Endothelial cell of umbilical vein (primary cell): ENCODE results near the gene FHOD3. TPM values are rescaled to one million over a fixed set of nuclear protein-coding genes. Genes with fewer than 3 reads are reported as not detected.

Experiments used
- BruUV-seq: library from RNA; stranded (reverse); fragments of 400-500 nt; replicated peaks from 2 replicates; lab custom pipeline; 2021; lab: Mats Ljungman, UMichigan
- CTCF ChIA-PET: fragments of 300-600, 350-600 bp; sonication (Branson Sonifier 250); formaldehyde crosslinking; loops from one replicate; lab custom pipeline; 2021; ENCODE audit warnings: antibody characterized with exemption, inconsistent platforms; lab: Charles Lee
- POLR2A ChIA-PET: fragments of 300-600, 350-600 bp; sonication (Branson Sonifier 250); formaldehyde crosslinking; loops from one replicate; lab custom pipeline; 2021; ENCODE audit warnings: antibody characterized with exemption, inconsistent platforms; lab: Charles Lee
- DNase-seq: peaks from one replicate; pipeline ENCODE4 v3.0.0-alpha.2; 2011; ENCODE audit warnings: low read depth, low spot score
- FAIRE-seq: peaks from 2 replicates; lab custom pipeline; 2011; peaks lifted over from hg19 to GRCh38; lab: Jason Lieb, UNC
- H2AFZ ChIP-seq: 2 replicates; pipeline ENCODE4 v1.6.0; 2012; ENCODE audit warnings: low read depth, low read length, control low read depth, inconsistent platforms
- H3K27ac ChIP-seq: 2 replicates; pipeline ENCODE4 v1.5.1; 2011; ENCODE audit warnings: low read depth, mild to moderate bottlenecking, control low read depth, low read length, moderate library complexity; ENCODE audit not compliant: insufficient read depth
- H3K27me3 ChIP-seq, 2 experiments: 2 replicates each; pipeline versions ENCODE4 v1.6.0 to v1.6.1; 2011; ENCODE audit warnings: low read length in 2 of 2, mixed read lengths in 1 of 2; ENCODE audit not compliant: control insufficient read depth in 2 of 2, insufficient read depth in 2 of 2
- H3K36me3 ChIP-seq, 2 experiments: 2 replicates in 1 of 2; 3 replicates in 1 of 2; pipeline ENCODE4 v1.5.1; 2011; ENCODE audit warnings: low read length in 2 of 2, mild to moderate bottlenecking in 1 of 2, moderate library complexity in 1 of 2; ENCODE audit not compliant: control insufficient read depth in 2 of 2, insufficient read depth in 2 of 2; ENCODE audit errors: extremely low read depth in 1 of 2
- H3K4me1 ChIP-seq: 3 replicates; pipeline ENCODE4 v1.5.1; 2011; ENCODE audit warnings: mild to moderate bottlenecking, low read length; ENCODE audit not compliant: control insufficient read depth, insufficient read depth; ENCODE audit errors: extremely low read depth
- H3K4me2 ChIP-seq: 2 replicates; pipeline ENCODE4 v1.6.1; 2011; ENCODE audit warnings: low read length, control low read depth, mixed read lengths; ENCODE audit not compliant: insufficient read depth
- H3K4me3 ChIP-seq, 3 experiments: fragments of 200-600 bp in 1 of 3; sonication (generic), shearing (Covaris generic) in 1 of 3; replicated peaks in 1 of 3; 2 replicates each; pipeline ENCODE4 v1.5.1; 2011 to 2016; ENCODE audit warnings: control low read depth in 3 of 3, low read length in 3 of 3, mild to moderate bottlenecking in 2 of 3, inconsistent platforms in 1 of 3, low read depth in 1 of 3, moderate library complexity in 1 of 3; ENCODE audit not compliant: insufficient read depth in 1 of 3
- H3K79me2 ChIP-seq: 2 replicates; pipeline ENCODE4 v1.6.0; 2012; ENCODE audit warnings: low read length, inconsistent platforms; ENCODE audit not compliant: control insufficient read depth, insufficient read depth
- H3K9ac ChIP-seq: replicated peaks from 2 replicates; pipeline ENCODE3; 2011; ENCODE audit warnings: low read length, control low read depth; ENCODE audit not compliant: insufficient read depth; ENCODE audit errors: extremely low read depth
- H3K9me1 ChIP-seq: replicated peaks from 3 replicates; pipeline ENCODE4 v1.6.0; 2011; ENCODE audit warnings: mild to moderate bottlenecking, low read length; ENCODE audit not compliant: control insufficient read depth, insufficient read depth; ENCODE audit errors: extremely low read depth
- H3K9me3 ChIP-seq: replicated peaks from 2 replicates; pipeline ENCODE4 v1.5.1; 2012; ENCODE audit warnings: low read length, inconsistent platforms; ENCODE audit not compliant: control insufficient read depth, insufficient read depth
- H4K20me1 ChIP-seq: replicated peaks from 2 replicates; pipeline ENCODE3; 2011; ENCODE audit warnings: mild to moderate bottlenecking, low read length; ENCODE audit not compliant: control insufficient read depth, insufficient read depth; ENCODE audit errors: extremely low read depth
- CTCF ChIP-seq, 2 donors: IDR thresholded peaks; 1 replicate in 1 of 2; 2 replicates in 1 of 2; pipeline ENCODE4 v1.5.1; 2011; ENCODE audit warnings: low read length in 2 of 2, mild to moderate bottlenecking in 2 of 2, moderate library complexity in 2 of 2, control low read depth in 1 of 2, inconsistent platforms in 1 of 2, low read depth in 1 of 2; ENCODE audit not compliant: insufficient read depth in 1 of 2; ENCODE audit errors: extremely low read depth in 1 of 2
- EZH2 ChIP-seq: IDR thresholded peaks from 2 replicates; pipeline ENCODE4 v1.6.1; 2012; ENCODE audit warnings: borderline replicate concordance, low read depth, mild to moderate bottlenecking, moderate library complexity, low read length, inconsistent platforms; ENCODE audit not compliant: severe bottlenecking
- FOS ChIP-seq: IDR thresholded peaks from 2 replicates; pipeline ENCODE4 v1.6.1; 2011; ENCODE audit warnings: mild to moderate bottlenecking, low read length, moderate library complexity, borderline replicate concordance; ENCODE audit not compliant: insufficient read depth
- GATA2 ChIP-seq: IDR thresholded peaks from 2 replicates; pipeline ENCODE4 v1.7.0; 2011; ENCODE audit warnings: low read depth, mild to moderate bottlenecking, moderate library complexity, mixed read lengths, low read length; ENCODE audit not compliant: insufficient read length, insufficient read depth
- JUN ChIP-seq: IDR thresholded peaks from 2 replicates; pipeline ENCODE4 v1.6.1; 2011; ENCODE audit warnings: borderline replicate concordance, low read depth; ENCODE audit not compliant: insufficient read length, insufficient read depth
- MYC ChIP-seq: IDR thresholded peaks from one replicate; pipeline ENCODE4 v1.6.1; 2011; ENCODE audit warnings: mild to moderate bottlenecking, low read depth, low read length
- POLR2A ChIP-seq: IDR thresholded peaks from 2 replicates; pipeline ENCODE4 v1.6.1; 2012; ENCODE audit warnings: low read depth, mild to moderate bottlenecking, control low read depth, low read length
- POLR2AphosphoS5 ChIP-seq: IDR thresholded peaks from 2 replicates; pipeline ENCODE4 v1.6.1; 2012; ENCODE audit warnings: low read depth, mild to moderate bottlenecking, control low read depth, low read length, moderate library complexity; ENCODE audit not compliant: insufficient read depth
- dilution Hi-C: fragments of 300-500 bp; cut with MboI; formaldehyde crosslinking; loops from one replicate; pipeline ENCODE4 v1.15.0; 2019; ENCODE audit warnings: low sequenced_read_pairs; ENCODE audit not compliant: extremely low pct_ligation_motif_present
- intact Hi-C: fragments of 100-400 bp; cut with micrococcal nuclease; formaldehyde crosslinking; loops from one replicate; pipeline ENCODE4 v1.10.0; 2022
- polyA plus RNA-seq, 4 experiments: library from polyadenylated mRNA; depleted of rRNA in 3 of 4; stranded (reverse) in 3 of 4; unstranded in 1 of 4; fragments of >200 nt; gene quantifications; 2 replicates each; pipeline versions ENCODE4 v1.2.1 to v1.2.3, GENCODE V29; 2011 to 2012; ENCODE audit warnings: missing spikeins in 1 of 4
- total RNA-seq: library from RNA; stranded (reverse); gene quantifications from 2 replicates; pipeline ENCODE4 v1.2.3, GENCODE V29; 2021
- TF ChIP-seq, protein P1 (sequence below): IDR thresholded peaks from 2 replicates; pipeline ENCODE4 v1.6.1; 2011; ENCODE audit not compliant: insufficient read depth, insufficient read length

FHOD3 gene
- total and polyA plus RNA-seq, 2 donors (not counting 3 experiments of a cell fraction or from before 2014, with no cell fraction given) = 0.06 to 1.5 TPM

DNA sequence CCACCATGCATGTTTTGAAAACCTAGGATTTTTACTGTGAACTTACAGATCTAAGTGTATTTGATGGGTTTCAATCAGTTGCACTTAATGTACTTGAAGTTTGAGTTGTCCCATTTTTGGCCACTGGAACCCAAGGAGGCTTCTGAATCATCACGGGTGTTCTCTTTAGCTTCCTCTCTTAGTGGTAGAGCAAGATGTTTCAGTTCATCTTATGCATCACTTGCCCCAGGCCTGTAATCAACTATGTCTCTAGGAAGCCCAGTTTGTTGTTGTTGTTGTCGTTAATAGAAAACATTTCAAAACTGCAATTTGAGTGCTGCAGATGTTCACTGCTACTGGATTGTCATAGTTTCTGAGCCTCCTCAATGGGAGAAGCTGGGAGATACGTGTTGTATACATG, 97.0 kb downstream of the FHOD3 start:
- no peaks in the 10 kb centered on the region for H3K79me2 ChIP-seq
- H2AFZ ChIP-seq = no peak overlapping the region
- H4K20me1 ChIP-seq = no peaks in the 10 kb centered on the region
- intact Hi-C loops (no loop called here), dilution Hi-C loops (no loop called here)
- POLR2A ChIA-PET = no interaction called here
- no peaks in the 10 kb centered on the region for H3K4me1 ChIP-seq
- H3K4me3 ChIP-seq = no peak overlapping the region
- H3K27me3 ChIP-seq = no peaks in the 10 kb centered on the region
- no TSS peak for BruUV-seq
- no peak overlapping the region for H3K4me2 ChIP-seq
- DNase-seq (no peak), FAIRE-seq (no peak)
- no peaks in the 10 kb centered on the region for H3K36me3 ChIP-seq
- H3K9ac ChIP-seq = no peak overlapping the region
- no peaks in the 10 kb centered on the region for H3K9me3 ChIP-seq
- CTCF ChIA-PET = no interaction called here
- H3K9me1 ChIP-seq = no peaks in the 10 kb centered on the region
- TF ChIP-seq, protein P1, sequence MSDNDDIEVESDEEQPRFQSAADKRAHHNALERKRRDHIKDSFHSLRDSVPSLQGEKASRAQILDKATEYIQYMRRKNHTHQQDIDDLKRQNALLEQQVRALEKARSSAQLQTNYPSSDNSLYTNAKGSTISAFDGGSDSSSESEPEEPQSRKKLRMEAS = no peak
- TF ChIP-seq JUN = no peak
- no peak for TF ChIP-seq CTCF (IDR thresholded peaks at IDR 0.05; ENCODE audit: extremely low read depth in 1 of 2, insufficient read depth in 1 of 2, low read depth in 1 of 2, low read length in 2 of 2)
- TF ChIP-seq GATA2 = no peak
- no peak for TF ChIP-seq POLR2A
- TF ChIP-seq FOS = no peak
- no peak for TF ChIP-seq EZH2
- TF ChIP-seq MYC = no peak
- no peak for TF ChIP-seq POLR2AphosphoS5
- H3K27ac ChIP-seq = no peak overlapping the region
